GM18507 (cell line): Measurements from ENCODE around the gene SHISA5.
"Not testable (repeated sequence)": the region's sequence is repeated elsewhere in the genome, so short reads cannot be mapped to it uniquely, and the experiment has no call there.

Source experiments
- DNase-seq: peaks from one replicate; pipeline ENCODE4 v3.0.0; 2011; ENCODE audit warnings: low read depth; ENCODE audit not compliant: insufficient read length; ENCODE audit errors: extremely low spot score
- FAIRE-seq: peaks from 2 replicates; lab custom pipeline; 2011; peaks lifted over from hg19 to GRCh38; lab: Jason Lieb, UNC

Gene SHISA5

DNA sequence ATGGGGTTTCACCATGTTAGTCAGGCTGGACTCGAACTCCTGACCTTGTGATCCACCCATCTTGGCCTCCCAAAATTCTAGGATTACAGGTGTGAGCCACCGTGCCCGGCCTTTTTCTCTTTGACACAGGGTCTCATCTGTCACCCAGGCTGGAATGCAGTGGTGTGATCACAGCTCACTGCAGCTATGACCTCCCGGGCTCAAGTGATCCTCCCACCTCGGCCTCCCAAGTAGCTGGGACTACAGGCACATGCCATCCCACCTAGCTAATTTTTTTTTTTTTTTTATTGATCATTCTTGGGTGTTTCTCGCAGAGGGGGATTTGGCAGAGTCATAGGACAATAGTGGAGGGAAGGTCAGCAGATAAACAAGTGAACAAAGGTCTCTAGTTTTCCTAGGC lies 21.2 kb downstream of the SHISA5 start:
- FAIRE-seq, DNase-seq: not testable (repeated sequence)

DNA sequence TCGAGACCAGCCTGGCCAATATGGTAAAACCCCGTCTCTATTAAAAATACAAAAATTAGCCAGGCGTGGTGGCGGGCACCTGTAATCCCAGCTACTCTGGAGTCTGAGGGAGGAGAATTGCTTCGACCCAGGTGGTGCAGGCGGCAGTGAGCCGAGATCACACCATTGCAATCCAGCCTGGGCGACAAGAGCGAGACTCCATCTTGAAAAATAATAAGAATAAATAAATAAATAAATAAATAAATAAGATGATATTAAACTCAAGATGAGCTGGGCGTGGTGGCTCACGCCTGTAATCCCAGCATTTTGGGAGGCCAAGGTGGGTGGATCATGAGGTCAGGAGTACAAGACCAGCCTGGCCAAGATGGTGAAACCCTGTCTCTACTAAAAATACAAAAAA lies 23.1 kb downstream of the SHISA5 start:
- not testable (repeated sequence) for FAIRE-seq

DNA sequence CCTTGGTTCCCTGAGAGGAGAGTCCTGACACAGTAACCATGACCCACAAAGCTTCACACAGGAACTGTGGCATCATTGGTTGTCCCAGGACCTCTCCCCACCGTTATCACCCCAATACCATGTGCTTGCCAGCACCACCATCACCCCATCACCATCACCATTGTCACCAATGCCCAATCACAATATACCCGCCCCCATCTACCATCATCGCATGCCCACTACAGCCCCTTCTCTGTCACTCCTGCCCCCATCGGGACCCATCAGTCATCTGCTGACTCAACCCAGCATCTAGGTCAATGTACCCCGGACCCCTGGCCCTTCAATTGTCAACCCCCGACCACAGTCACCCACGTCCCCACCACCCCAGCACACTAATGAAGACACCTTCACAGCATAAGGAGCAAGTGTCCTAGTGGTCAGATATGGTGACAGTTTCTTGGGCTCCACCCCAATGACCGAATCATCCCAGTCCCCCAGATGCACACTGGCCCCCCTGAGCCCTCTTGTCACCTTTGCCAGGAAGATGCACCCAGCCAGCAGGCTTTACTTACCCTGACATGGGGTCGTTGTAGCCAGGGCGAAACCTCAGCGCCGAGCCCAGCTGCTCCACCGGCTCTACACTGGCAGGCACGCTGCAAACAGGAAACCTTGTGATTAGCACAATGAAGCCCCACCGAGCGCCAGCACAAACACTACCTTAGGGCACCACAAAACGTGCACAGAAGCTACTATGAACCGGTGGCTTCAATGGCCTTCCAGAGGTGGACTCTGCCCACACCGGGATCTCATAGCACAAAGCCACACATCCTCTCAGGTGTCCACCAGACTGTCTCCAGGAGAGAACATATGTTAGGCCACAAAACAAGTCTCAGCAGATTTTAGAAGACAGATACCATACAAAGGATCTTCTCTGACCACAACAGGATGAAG lies 25.1 kb downstream of the SHISA5 start:
- FAIRE-seq (peak; percentile 85), DNase-seq (no peak)

More for the DNA sequence above, 23.1 kb downstream of the SHISA5 start:
- not testable (repeated sequence) for DNase-seq

DNA sequence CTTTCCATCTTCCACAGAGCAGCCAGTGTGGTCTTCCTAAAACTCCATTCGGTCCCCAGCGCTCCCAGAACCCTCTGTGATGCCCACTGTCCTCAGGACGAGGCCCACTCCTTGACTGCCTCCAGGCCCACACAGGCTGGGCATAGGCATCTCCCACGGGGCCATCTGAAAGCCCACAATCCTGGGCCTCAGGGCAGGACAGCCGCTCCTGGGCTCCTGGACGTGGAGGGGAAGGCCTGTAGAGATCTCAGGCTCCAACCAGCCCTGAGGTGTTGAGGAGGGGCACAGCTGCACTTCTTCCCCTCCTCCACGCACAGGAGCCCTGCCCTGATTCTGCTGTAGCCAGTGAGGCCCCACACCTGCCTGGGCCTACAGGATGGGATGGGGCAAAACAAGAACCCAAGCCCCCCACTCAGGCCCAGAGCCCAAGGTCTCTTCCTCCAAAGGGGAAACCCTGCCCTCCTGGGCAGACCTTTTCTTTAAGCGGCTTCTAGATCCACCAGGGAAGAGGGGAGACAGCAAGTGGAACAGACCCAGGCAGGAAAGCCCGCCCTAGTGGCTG lies 25.9 kb downstream of the SHISA5 start:
- no peak for DNase-seq
- FAIRE-seq: no peak

DNA sequence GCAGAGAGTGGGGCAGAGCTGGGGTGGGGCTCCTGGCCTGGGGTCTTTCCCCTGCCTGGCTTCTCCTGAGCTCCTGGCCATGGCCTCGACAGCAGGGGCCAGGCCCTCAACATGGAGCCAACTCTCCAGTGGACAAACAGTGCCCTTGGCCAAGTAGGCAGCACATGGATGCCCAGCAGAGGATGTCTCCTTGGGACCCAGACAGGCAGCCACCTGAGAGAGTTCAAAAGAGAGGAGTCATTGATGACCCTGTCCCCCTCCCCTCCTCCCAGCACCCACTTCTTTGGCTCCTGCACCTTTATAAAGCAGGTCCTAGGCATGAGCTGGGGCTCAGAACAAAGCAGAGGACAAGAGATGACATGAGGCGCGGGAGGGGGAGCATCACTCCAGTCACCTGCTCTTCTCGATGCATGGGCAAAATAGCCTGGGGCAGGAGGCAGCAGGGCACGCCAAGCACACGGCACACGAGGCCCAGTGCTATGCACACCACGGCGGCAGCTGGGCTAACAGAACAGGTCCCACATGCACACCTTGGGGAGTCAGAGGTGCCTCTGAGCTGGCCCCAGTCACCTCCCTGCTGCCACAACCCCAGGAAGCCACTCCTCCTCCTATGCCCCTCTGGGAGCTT lies 27.4 kb downstream of the SHISA5 start:
- FAIRE-seq (no peak), DNase-seq (no peak)

DNA sequence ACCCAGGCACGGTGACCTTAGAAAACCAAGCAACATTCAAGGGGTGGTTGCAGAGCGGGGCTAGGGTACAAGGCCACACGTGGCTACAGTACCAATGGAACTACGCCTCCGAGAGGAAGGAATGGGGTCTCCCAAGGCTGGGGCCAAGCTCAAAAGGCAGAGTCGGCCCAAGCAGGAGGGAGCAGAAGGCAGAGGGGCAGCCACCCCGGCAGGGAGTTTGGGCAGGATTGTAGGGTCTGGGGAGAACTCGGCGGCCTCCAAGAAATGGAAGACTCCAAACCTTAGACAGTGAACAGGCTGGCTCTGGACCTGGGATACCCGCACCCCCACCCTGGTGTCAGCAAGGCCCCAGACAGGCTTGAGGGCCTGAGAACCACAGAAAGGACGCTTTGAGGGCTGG lies 28.8 kb downstream of the SHISA5 start:
- no peak for FAIRE-seq
- no peak for DNase-seq

DNA sequence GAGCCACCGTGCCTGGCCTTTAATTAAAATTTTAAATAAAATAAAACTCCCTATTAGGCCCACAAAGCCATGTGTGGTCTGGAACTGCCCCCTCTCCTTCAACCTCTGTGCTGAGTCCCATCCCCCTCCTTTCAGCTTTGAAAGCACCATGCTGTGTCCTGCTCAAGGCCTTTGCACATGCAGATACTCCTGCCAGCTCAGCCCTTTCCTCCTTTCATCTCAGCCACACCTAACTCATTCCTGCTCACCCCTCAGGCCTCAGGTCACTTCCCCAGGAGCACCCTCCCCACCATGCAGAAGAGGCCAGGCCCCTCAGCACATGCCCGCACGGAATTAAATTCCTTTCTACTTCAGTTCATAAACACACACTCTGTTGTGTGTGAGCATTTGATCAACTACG lies 29.4 kb downstream of the SHISA5 start:
- FAIRE-seq: no peak
- DNase-seq: no peak

DNA sequence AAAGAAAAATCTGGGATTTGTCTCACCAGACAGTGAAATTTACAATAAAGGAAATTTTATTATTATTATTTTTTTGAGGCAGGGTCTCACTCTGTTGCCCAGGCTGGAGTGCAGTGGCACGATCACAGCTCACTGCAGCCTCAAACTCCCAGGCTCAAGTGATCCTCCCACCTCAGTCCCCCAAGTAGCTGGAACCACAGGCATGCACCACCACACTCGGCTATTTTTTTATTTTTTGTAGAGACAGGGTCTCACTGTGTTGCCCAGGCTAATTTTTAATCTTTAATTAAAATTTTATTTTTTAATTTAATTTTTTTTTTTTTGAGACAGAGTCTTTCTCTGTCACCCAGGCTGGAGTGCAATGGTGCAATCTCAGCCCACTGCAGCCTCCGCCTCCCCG lies 29.9 kb downstream of the SHISA5 start:
- FAIRE-seq, DNase-seq: not testable (repeated sequence)

DNA sequence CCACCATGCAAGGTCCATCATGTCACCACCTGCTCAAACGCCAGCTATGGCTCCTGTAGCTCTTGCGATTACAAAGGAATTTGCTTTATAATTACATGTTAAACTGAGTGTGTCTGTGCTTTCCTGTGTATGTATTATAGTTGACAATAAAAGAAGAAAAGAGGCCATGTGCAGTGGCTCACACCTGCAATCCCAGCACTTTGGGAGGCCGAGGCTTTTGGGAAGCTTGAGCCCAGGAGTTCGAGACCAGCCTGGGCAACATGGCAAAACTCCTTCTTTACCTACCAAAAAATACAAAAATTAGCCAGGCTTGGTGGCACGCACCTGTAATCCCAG lies 30.4 kb downstream of the SHISA5 start:
- DNase-seq (no peak), FAIRE-seq (no peak)

DNA sequence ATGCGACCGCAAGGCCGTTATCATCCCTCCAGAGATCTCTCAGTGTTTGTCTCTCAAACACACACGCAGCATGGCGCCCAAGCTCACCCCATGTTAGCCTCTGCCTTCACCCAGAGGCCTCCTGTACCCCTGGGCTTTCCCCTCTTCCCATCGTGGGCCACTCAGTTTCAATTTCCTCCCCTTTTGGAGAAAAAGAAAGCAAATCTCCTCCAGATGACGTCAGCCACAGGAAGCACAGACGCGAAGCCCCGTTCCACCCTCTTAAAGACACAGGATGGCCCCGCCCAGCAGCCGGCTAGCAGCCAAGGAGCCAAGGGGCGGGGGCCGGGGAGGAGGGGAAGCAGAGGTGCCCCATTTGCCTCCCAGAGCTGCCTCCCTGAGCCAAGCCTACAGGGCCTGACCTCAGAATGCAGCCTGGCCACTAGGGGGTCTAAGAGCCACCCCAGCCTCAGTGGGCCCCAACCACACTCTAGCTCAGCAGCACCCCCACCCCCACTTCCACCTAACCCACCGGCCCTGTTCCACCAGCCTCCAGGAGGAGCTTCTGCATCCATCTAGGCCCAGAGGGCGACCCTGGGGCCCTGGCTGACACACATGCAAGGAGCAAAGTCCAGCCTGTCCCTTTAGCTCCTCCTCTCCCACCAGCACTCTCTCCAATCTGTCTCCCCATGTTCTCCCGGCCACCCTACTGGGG lies 30.9 kb downstream of the SHISA5 start:
- DNase-seq (peak; percentile 86), FAIRE-seq (peak; percentile 100)

DNA sequence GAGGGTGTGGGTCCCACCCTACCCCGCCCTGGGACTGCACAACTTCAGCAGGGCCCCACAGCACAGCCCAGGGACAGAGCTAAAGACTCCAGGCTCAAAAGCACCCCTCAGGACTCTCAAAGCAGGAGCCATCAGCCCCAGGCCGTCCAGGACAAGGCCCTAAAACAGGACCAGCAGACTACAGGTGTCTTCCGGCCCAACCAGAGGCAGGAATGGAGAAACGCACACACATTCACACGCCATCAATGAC lies 31.4 kb downstream of the SHISA5 start:
- FAIRE-seq (no peak), DNase-seq (peak; percentile 8)

DNA sequence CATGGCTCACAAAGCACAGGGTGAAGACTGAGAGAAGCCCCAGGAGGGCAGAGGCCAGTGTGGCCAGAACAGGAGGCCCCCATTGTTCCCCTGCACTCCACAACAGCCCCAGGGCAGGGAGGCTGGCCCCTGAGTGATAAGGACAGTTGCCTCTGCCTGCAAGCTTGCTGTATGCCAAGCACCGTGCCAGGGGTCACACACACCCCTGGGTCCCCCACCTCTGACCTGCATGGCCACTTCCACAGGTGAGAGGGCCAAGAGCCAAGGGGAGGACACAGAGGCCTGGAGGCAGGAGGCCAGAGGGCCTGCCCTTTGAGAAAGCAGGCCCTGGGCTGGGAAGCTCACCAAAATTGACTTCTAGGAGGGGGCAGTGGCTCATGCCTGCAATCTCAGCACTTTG lies 33.7 kb downstream of the SHISA5 start:
- FAIRE-seq (no peak), DNase-seq (no peak)

DNA sequence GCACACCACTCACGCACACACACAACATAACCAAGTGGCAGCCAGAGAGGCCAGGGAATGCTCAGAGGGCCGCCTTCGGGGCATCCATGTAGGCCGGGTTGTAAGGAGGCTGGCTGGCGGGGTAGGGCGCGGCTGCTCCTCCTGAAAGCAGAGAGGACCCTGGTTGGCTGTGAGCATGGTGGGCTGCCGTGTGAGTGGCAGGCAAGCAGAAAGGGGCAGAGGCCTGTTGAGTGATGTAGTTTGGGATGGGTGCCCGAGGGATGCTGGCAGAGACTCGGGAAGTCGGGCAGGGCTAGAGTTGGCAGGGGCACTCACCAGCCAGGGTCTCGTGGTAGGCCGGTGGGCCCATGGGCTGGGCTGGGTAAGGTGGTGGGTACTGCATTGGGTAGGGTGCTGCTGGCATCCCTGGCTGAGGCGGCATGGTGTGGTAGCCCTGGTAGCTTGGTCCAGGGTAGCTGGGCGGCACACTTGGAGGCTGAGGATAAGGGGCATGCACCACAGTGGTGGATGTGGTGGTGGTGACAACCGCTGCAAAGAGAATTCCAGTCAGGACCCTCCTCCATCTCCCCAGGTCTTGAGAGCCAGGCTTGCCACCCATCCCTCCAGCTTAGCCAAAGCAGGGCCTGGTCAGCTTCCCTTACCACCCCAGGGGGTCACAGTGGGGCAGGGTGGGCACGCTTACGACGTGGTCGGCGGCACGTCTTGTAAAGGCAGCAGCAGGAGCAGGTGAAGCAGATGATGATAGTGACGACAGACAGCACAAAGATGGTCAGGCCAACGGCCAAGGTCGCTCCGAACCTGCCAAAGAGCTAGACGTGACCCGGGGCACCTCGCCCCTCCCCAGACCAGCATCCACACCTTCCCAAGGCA lies 34.7 kb downstream of the SHISA5 start:
- FAIRE-seq (no peak), DNase-seq (no peak)

DNA sequence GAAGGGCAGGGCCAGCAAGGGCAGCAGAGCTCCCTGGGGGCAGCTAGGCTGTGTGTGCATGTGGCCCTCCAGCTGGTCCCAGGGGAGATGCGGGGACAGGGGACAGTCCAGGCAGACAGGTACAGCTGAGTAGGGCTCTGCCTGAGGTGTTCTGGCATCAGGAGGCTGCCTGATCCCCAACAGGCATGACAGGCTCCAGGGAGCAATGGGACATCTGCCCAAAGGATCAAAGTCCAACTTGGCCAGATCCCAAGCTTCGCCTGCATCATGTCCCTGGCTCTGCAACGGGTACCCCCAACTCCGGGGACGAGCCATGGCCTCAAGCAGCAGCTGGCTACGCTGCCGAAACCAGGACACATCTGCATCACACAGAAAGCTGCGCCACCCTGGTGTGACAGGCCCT lies 35.6 kb downstream of the SHISA5 start:
- DNase-seq: no peak
- FAIRE-seq: no peak

DNA sequence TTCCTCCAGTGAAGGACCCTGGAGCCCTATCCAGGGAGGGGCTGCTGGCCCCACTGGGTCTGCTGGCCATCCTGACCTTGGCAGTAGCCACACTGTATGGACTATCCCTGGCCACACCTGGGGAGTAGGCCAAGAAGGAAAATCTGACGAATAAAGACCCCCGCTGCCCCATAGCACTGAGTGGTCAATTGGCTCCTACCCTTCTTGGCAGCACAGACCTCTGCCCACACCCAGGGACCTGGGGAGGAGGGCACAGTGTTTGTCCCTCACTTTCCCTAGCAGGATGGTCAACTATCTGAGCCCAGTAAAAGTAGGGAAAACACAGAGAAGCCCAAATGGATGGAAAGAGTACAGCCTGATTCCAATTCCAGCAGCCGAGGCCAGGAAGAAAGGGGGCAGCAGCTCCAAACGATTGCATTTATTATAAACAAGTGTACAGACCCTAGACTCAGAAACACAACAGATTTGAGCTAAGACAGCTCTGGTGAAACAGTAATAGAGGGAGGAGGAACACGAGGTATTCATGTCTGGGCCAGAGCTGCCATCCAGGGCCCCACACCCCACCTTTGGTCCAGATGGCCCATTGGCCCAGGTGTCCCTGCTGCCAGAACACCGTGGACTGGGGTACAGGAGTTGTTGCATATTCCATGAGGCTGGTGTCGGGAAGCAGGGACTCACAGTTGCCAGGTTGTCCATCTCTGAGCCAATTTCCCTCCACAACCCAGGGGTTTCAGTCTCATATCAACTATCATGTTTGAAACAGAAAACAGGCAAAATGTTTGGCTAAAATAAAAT lies 36.3 kb downstream of the SHISA5 start:
- DNase-seq (no peak), FAIRE-seq (no peak)

DNA sequence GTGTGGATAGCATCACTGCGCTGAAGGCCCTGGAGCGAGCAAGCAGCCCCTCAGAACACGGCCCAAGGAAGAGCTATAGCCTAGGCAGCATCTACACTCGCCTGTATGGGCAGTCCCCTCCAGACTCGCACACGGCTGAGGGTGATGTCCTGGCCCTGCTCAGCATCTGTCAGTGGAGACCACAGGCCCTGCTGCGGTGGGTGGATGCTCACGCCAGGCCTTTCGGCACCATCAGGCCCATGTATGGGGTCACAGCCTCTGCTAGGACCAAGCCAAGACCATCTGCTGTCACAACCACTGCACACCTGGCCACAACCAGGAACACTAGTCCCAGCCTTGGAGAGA lies 36.9 kb downstream of the SHISA5 start:
- no peak for DNase-seq
- peak; percentile 24 for FAIRE-seq

DNA sequence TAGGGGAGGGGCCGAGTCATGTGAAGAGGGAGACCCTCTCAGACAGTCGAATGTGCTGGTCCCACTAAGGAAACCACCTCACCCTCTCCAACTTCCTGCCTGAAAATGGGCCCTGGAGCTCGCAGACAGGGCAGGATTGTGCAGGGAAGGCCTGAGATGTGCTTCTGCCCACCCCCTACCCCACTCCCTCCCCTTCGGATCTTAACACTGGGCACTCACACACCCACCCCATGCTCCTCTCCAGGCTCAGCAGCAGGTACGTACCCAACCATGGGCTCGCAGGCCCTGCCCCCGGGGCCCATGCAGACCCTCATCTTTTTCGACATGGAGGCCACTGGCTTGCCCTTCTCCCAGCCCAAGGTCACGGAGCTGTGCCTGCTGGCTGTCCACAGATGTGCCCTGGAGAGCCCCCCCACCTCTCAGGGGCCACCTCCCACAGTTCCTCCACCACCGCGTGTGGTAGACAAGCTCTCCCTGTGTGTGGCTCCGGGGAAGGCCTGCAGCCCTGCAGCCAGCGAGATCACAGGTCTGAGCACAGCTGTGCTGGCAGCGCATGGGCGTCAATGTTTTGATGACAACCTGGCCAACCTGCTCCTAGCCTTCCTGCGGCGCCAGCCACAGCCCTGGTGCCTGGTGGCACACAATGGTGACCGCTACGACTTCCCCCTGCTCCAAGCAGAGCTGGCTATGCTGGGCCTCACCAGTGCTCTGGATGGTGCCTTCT lies 37.4 kb downstream of the SHISA5 start:
- FAIRE-seq (peak; percentile 46), DNase-seq (peak; percentile 14)
